Measurements from ENCODE around the gene DTNB. TPM values are rescaled to one million over a fixed set of nuclear protein-coding genes. Genes with fewer than 3 reads are reported as not detected.

Gene DTNB
- total and polyA plus RNA-seq, 10 of the 15 experiments (the other 5 are each of a cell fraction or from before 2014, with no cell fraction given), result 4.5 to 30.6 (median 11.9) TPM

DNA sequence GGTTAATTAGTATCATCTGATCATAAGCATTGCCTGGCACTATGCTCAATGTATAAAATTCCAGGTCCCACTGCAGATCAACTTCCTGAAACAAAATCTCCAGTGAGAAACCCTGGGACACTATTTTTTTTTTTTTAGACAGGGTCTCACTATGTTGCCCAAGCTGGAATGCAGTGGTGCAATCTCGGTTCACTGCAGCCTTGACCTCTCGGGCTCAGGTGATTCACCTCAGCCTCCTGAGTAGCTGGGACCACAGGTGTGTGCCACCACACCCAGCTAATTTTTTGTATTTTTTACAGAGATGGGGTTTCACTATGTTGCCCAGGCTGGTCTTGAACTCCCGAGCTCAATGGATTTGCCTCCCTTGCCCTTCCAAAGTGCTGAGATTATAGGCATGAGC is 31.1 kb downstream of the DTNB start:
- in situ Hi-C loops (cut with MboI) (no loop called here), intact Hi-C loops (cut with micrococcal nuclease; ENCODE audit: unreplicated experiment) (no loop called here)
- TF ChIP-seq ETV6 (conservative IDR thresholded peaks at IDR 0.05 in 1 of 2, IDR thresholded peaks at IDR 0.05 in 1 of 2; ENCODE audit: borderline replicate concordance in 1 of 2, low read depth in 1 of 2) (no peak), CREB1 (IDR thresholded peaks at IDR 0.05; ENCODE audit: low read depth) (no peak), TCF12 (IDR thresholded peaks at IDR 0.05; ENCODE audit: low read depth, low read length) (no peak), SMAD5 (IDR thresholded peaks at IDR 0.05; ENCODE audit: low read depth) (no peak), MYC (IDR thresholded peaks at IDR 0.05; ENCODE audit: insufficient read depth, insufficient read length, insufficient replicate concordance, low read length, severe bottlenecking) (no peak), CEBPB (IDR thresholded peaks at IDR 0.05; ENCODE audit: borderline replicate concordance in 1 of 2, low read depth in 2 of 2, low read length in 2 of 2) (no peak), NFYB (IDR thresholded peaks at IDR 0.05; ENCODE audit: insufficient read depth, low read depth, low read length) (no peak), ZNF384 (IDR thresholded peaks at IDR 0.05; ENCODE audit: borderline replicate concordance, low read depth, low read length) (no peak), HCFC1 (IDR thresholded peaks at IDR 0.05; ENCODE audit: low read length) (no peak), YY1 (IDR thresholded peaks at IDR 0.05; ENCODE audit: low read depth, low read length) (no peak)
- TF ChIP-seq, protein P1, sequence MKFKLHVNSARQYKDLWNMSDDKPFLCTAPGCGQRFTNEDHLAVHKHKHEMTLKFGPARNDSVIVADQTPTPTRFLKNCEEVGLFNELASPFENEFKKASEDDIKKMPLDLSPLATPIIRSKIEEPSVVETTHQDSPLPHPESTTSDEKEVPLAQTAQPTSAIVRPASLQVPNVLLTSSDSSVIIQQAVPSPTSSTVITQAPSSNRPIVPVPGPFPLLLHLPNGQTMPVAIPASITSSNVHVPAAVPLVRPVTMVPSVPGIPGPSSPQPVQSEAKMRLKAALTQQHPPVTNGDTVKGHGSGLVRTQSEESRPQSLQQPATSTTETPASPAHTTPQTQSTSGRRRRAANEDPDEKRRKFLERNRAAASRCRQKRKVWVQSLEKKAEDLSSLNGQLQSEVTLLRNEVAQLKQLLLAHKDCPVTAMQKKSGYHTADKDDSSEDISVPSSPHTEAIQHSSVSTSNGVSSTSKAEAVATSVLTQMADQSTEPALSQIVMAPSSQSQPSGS (IDR thresholded peaks at IDR 0.05; ENCODE audit: low read length), result no peak
- TF ChIP-seq, protein P2, sequence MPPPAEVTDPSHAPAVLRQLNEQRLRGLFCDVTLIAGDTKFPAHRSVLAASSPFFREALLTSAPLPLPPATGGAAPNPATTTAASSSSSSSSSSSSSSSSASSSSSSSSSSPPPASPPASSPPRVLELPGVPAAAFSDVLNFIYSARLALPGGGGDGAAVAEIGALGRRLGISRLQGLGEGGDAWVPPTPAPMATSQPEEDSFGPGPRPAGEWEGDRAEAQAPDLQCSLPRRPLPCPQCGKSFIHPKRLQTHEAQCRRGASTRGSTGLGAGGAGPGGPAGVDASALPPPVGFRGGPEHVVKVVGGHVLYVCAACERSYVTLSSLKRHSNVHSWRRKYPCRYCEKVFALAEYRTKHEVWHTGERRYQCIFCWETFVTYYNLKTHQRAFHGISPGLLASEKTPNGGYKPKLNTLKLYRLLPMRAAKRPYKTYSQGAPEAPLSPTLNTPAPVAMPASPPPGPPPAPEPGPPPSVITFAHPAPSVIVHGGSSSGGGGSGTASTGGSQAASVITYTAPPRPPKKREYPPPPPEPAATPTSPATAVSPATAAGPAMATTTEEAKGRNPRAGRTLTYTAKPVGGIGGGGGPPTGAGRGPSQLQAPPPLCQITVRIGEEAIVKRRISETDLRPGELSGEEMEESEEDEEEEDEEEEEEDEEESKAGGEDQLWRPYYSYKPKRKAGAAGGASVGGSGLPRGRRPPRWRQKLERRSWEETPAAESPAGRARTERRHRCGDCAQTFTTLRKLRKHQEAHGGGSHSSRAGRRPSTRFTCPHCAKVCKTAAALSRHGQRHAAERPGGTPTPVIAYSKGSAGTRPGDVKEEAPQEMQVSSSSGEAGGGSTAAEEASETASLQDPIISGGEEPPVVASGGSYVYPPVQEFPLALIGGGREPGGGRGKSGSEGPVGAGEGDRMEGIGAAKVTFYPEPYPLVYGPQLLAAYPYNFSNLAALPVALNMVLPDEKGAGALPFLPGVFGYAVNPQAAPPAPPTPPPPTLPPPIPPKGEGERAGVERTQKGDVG (CRISPR knock-in tag; IDR thresholded peaks at IDR 0.05), result no peak
- Histone ChIP-seq H3K4me3 (no peak overlapping the region), H3K27me3 (replicated peaks in 1 of 2; ENCODE audit: control insufficient read depth in 2 of 2, insufficient read depth in 2 of 2, low read length in 1 of 2) (no peaks in the 10 kb centered on the region), H4K20me1 (ENCODE audit: control insufficient read depth, insufficient read depth) (no peaks in the 10 kb centered on the region), H3K79me2 (ENCODE audit: control insufficient read depth, insufficient read depth, low read length) (no peaks in the 10 kb centered on the region), H3K27ac (ENCODE audit: control insufficient read depth, insufficient read depth) (no peak overlapping the region), H3K36me3 (ENCODE audit: control insufficient read depth in 2 of 2, insufficient read depth in 2 of 2, low read length in 1 of 2) (no peaks in the 10 kb centered on the region), H2AFZ (ENCODE audit: control insufficient read depth, low read depth, low read length) (no peak overlapping the region), H3K9me3 (replicated peaks; ENCODE audit: control insufficient read depth, insufficient read depth, low read length) (no peaks in the 10 kb centered on the region), H3K4me2 (ENCODE audit: control insufficient read depth, insufficient read depth) (no peak overlapping the region), H3K9ac (ENCODE audit: control insufficient read depth, insufficient read depth, low read length) (no peak overlapping the region), H3K4me1 (ENCODE audit: control insufficient read depth, insufficient read depth, low read length) (no peaks in the 10 kb centered on the region)
- FAIRE-seq (no peak), DNase-seq (ENCODE audit: low read depth, low spot score) (no peak), ATAC-seq (no peak)
- WGBS (ENCODE audit: insufficient coverage, insufficient replicate concordance, low lambda C conversion rate, missing lambda C conversion rate), result 100% methylated on average over 3 of the region's 3 CpGs
- no TSS peak for BruUV-seq (replicated peaks)
- ChIA-PET RAD21 (ENCODE audit: unreplicated experiment) (no interaction called here), CTCF (interaction anchor here (1.3 to 1.4 kb wide), 2 partner anchors 34 to 35 kb away, joined by 3 to 4 read pairs; no protein-coding TSS in a partner anchor), POLR2A (interaction anchor here (0.5 kb wide), 1 partner anchor 420 kb away, joined by 3 read pairs; no protein-coding TSS in a partner anchor), SMC1A (ENCODE audit: uncharacterized antibody, unreplicated experiment) (interaction anchor here (0.6 to 1.3 kb wide), 2 partner anchors 9 to 470 kb away, joined by 3 to 4 read pairs; no protein-coding TSS in a partner anchor)

Measured in GM12878 (cell line).